ENCODE measurements around the gene TESPA1. TPM values are rescaled to one million over a fixed set of nuclear protein-coding genes. Genes with fewer than 3 reads are reported as not detected.
A peak's percentile ranks its signal among the peaks of the same experiment; 100 is the strongest.

The TESPA1 gene
- total RNA-seq, 3 donors from 2014 or later (not counting 1 experiment from before 2014, with no cell fraction given): 39.9 to 59.6 (median 53.5) TPM

DNA sequence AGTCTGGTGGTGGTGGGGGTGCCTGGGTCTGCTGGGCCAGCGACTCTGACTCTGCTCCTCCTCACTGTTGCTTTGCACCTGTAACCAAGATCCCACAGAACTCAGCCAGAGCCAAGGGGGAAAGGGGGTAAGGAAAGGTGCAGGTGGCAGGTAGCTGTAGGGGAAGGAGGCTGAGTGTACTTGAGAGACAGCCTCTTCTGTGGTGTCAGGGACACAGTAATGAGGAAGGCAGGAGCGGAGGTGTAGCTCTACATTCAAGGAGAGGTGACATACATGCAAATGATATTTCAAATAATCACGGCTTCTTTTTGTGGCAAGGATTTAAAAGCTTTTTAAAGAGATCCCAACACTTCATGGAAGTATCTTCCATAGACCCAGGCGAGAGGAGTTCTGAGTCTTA, 23.4 kb downstream of the TESPA1 start:
- TF ChIP-seq, protein P1, sequence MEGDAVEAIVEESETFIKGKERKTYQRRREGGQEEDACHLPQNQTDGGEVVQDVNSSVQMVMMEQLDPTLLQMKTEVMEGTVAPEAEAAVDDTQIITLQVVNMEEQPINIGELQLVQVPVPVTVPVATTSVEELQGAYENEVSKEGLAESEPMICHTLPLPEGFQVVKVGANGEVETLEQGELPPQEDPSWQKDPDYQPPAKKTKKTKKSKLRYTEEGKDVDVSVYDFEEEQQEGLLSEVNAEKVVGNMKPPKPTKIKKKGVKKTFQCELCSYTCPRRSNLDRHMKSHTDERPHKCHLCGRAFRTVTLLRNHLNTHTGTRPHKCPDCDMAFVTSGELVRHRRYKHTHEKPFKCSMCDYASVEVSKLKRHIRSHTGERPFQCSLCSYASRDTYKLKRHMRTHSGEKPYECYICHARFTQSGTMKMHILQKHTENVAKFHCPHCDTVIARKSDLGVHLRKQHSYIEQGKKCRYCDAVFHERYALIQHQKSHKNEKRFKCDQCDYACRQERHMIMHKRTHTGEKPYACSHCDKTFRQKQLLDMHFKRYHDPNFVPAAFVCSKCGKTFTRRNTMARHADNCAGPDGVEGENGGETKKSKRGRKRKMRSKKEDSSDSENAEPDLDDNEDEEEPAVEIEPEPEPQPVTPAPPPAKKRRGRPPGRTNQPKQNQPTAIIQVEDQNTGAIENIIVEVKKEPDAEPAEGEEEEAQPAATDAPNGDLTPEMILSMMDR (IDR thresholded peaks at IDR 0.05): no peak
- Mint-ChIP-seq H3K27me3 (ENCODE audit: low read depth in 2 of 2) (no peaks in the 10 kb centered on the region), H3K4me1 (peaks cover 23 to 27% of the 10 kb centered on the region in 2 donors), H3K9me3 (no peaks in the 10 kb centered on the region), H3K4me3 (no peak overlapping the region), H3K27ac (peak overlapping the region in 1 of 2 donors; percentile 6), H3K36me3 (peaks cover 44% of the 10 kb centered on the region)
- DNase-seq: no peak
- Histone ChIP-seq H3K4me3 (ENCODE audit: low read length) (no peak overlapping the region), H3K27ac (ENCODE audit: low read length) (no peak overlapping the region), H3K4me1 (ENCODE audit: control insufficient read depth, insufficient read depth, low read length) (peaks cover 12% of the 10 kb centered on the region), H3K27me3 (ENCODE audit: control insufficient read depth, insufficient read depth, low read length) (no peaks in the 10 kb centered on the region), H3K9me3 (ENCODE audit: control insufficient read depth, insufficient read depth, low read length) (no peaks in the 10 kb centered on the region), H3K36me3 (ENCODE audit: control insufficient read depth, insufficient read depth, low read length) (peaks cover 65% of the 10 kb centered on the region)
- intact Hi-C loops (cut with micrococcal nuclease): no loop called here
- 89% methylated on average over 3 of the region's 4 CpGs for WGBS (ENCODE audit: insufficient coverage)
- ATAC-seq: no peak

DNA sequence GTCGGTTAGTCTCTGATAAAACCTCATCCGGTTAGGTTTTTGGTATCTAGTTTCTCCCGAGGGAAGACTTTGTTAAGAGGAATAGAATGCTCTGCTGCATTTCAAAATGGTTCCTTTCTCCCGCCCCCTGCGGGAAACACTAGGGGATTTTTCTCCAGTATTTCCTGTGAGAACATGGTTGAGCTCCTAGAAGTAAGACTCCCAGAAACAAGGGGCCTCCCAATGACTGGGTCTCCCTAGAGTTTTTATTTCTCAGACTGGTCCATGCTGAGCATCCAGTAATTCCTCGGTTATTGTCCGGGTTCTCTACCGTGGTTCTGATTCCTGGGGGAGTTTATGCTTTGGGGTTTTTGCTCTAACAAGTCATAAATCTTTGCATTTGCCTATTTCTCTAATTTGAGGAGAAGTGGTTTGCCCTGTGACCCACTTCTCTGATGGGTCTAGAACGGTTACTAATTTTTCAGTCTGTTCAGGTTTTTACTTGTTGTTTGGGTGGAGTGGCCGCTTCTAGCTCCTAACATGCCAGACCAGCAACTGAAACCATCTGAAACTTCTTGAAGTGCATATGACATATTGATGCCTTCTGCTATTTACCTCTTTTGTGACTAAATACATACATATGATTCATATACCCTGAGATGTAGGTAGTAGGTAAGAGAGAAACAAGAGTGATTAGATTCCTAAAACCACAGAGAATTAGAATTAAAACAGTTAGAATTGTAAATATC, 25.1 kb downstream of the TESPA1 start:
- TF ChIP-seq, protein P1 (IDR thresholded peaks at IDR 0.05): no peak
- intact Hi-C loops (cut with micrococcal nuclease): no loop called here
- no peak for DNase-seq
- no peak overlapping the region for H3K27ac ChIP-seq (ENCODE audit: low read length)
- 58% methylated on average over 10 of the region's 10 CpGs for WGBS (ENCODE audit: insufficient coverage)
- Mint-ChIP-seq H3K4me3 (peak overlapping the region; percentile 7), H3K27ac (peak overlapping the region in 1 of 2 donors; percentile 60), H3K27me3 (ENCODE audit: low read depth in 2 of 2) (no peaks in the 10 kb centered on the region), H3K9me3 (no peaks in the 10 kb centered on the region), H3K36me3 (peaks cover 28% of the 10 kb centered on the region), H3K4me1 (peaks cover 39 to 44% of the 10 kb centered on the region in 2 donors)
- no peak for ATAC-seq
- H3K4me1 ChIP-seq (ENCODE audit: control insufficient read depth, insufficient read depth, low read length): peaks cover 19% of the 10 kb centered on the region
- H3K4me3 ChIP-seq (ENCODE audit: low read length): no peak overlapping the region
- peaks cover 50% of the 10 kb centered on the region for H3K36me3 ChIP-seq (ENCODE audit: control insufficient read depth, insufficient read depth, low read length)
- no peaks in the 10 kb centered on the region for H3K9me3 ChIP-seq (ENCODE audit: control insufficient read depth, insufficient read depth, low read length)
- no peaks in the 10 kb centered on the region for H3K27me3 ChIP-seq (ENCODE audit: control insufficient read depth, insufficient read depth, low read length)

DNA sequence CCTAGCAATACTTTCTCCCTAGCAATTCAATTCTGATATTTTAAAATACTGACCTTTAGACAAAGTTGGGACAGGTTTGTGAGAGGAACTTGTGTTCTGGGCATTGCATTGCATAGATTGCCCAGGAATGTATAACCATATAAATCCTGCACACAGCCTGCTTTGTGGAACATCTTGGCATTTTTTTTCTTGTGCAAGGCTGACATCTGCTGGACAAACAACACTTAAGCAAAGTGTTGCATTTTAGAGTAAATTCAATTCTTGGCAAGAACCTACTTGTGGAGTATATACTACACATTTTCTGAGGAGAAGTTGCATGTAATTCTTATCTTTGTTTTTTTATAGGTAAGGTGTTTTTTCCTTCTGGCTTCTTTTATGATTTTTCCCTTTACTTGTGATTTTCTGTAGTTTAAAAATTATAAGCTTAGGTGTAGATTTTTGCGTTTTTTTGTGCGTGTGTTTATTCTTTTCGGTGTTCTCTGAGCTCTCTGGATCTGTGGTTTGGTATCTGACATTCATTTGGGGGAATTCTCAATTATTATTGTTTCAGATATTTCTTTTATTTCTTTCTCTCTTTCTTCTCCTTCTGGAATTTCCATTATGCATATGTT, 26.4 kb downstream of the TESPA1 start:
- no CpG with 5 or more reads among the region's 3 CpGs for WGBS (ENCODE audit: insufficient coverage)
- peak in 2 of 3 donors; percentile 34 to 45 for ATAC-seq
- H3K27ac Mint-ChIP-seq: peak overlapping the region in 1 of 2 donors; percentile 84
- no peaks in the 10 kb centered on the region for H3K27me3 Mint-ChIP-seq (ENCODE audit: low read depth in 2 of 2)
- no peaks in the 10 kb centered on the region for H3K9me3 Mint-ChIP-seq
- peak overlapping the region; percentile 72 for H3K4me3 Mint-ChIP-seq
- peaks cover 24% of the 10 kb centered on the region for H3K36me3 Mint-ChIP-seq
- DNase-seq: peak in 1 of 2 donors; percentile 82
- TF ChIP-seq, protein P1 (IDR thresholded peaks at IDR 0.05): peak; percentile 83
- H3K9me3 ChIP-seq (ENCODE audit: control insufficient read depth, insufficient read depth, low read length): no peaks in the 10 kb centered on the region
- peaks cover 19% of the 10 kb centered on the region for H3K4me1 ChIP-seq (ENCODE audit: control insufficient read depth, insufficient read depth, low read length)
- peaks cover 46 to 52% of the 10 kb centered on the region in 2 donors for H3K4me1 Mint-ChIP-seq
- H3K4me3 ChIP-seq (ENCODE audit: low read length): no peak overlapping the region
- H3K27ac ChIP-seq (ENCODE audit: low read length): no peak overlapping the region
- no peaks in the 10 kb centered on the region for H3K27me3 ChIP-seq (ENCODE audit: control insufficient read depth, insufficient read depth, low read length)
- H3K36me3 ChIP-seq (ENCODE audit: control insufficient read depth, insufficient read depth, low read length): peaks cover 39% of the 10 kb centered on the region
- intact Hi-C loops (cut with micrococcal nuclease): loop anchor here (1.0 kb wide), 4 partner anchors 104 to 256 kb away; partner anchors contain the start of gene MUCL1

Data from natural killer cell (primary cell).